Sigmoid colon (tissue), 4 donors: ENCODE data around the gene ZCCHC24.

Source experiments
- CTCF ChIP-seq, 4 experiments: fragments of 450-650 bp in 3 of 4; fragments of 200-600 bp in 1 of 4; IDR thresholded peaks; one replicate each; pipeline ENCODE4 v1.5.1; 2016 to 2019; ENCODE audit warnings: antibody characterized with exemption in 4 of 4, mild to moderate bottlenecking in 3 of 4, moderate library complexity in 2 of 4
- EP300 ChIP-seq, 4 donors: sonication (generic); formaldehyde crosslinking; IDR thresholded peaks; one replicate each; pipeline ENCODE4 v1.6.1; 2017; ENCODE audit warnings: antibody characterized with exemption in 4 of 4
- POLR2A ChIP-seq, 2 donors: fragments of 450-650 bp; IDR thresholded peaks; one replicate each; pipeline ENCODE4 v1.6.1; 2016; ENCODE audit warnings: antibody characterized with exemption in 2 of 2, mild to moderate bottlenecking in 2 of 2, moderate library complexity in 2 of 2
- POLR2AphosphoS5 ChIP-seq, 4 donors: sonication (generic); formaldehyde crosslinking; IDR thresholded peaks; one replicate each; pipeline ENCODE4 v1.6.1; 2017; ENCODE audit warnings: antibody characterized with exemption in 4 of 4

- TF ChIP-seq POLR2A (IDR thresholded peaks at IDR 0.05) (no peak), EP300 (IDR thresholded peaks at IDR 0.05) (no peak), POLR2AphosphoS5 (IDR thresholded peaks at IDR 0.05) (no peak), CTCF (IDR thresholded peaks at IDR 0.05) (no peak)
Measured at GRCh38 chr10:79477456-79477855, 32.0 kb upstream of the ZCCHC24 start.
